HG03280 (cell line): Measurements from ENCODE around the gene SRSF3.
"Not testable (repeated sequence)": the region's sequence is repeated elsewhere in the genome, so short reads cannot be mapped to it uniquely, and the experiment has no call there.

Source experiments
- ATAC-seq: cut with Tn5 transposase; IDR thresholded peaks from one replicate; pipeline ENCODE4 v1.9.1; 2021; ENCODE audit warnings: mild to moderate bottlenecking, moderate library complexity; ENCODE audit not compliant: unreplicated experiment

The SRSF3 gene

DNA sequence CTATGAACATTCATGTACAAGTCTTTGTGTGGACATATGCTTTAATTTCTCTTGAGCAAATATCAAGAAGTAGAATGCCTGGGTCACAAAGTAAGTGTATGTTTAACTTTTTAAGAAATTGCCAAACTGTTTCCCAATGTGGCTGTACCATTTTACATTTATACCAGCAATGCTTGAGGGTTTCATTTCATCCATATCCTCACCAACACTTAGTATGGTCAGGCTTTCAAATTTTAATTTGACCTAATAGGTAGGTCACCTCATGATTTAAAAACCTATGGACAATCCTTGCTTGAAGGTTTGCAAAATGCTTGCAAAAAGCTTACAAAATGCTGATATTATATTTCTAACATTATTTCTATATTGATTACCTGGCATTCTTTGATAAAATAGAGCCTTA, 19.5 kb upstream of the SRSF3 start:
- ATAC-seq = no peak

DNA sequence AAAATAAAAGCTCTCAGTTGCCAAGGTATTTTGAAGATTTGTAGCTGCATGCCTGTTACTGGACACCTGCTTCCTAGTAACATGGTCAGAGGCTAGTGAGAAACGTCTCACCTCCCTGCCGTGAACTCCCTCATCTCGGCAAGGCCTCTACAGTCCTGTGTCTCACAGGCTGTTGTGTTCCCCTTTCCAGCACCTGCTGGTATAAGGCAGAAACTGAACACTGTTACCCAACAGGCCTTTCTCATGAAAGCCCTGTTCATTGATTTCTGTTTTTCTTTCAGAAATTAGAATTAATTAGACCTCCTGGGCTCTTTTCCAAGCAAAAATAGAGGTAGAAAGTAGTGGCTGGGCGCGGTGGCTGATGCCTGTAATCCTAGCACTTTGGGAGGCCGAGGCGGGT, 17.6 kb upstream of the SRSF3 start:
- ATAC-seq = no peak

DNA sequence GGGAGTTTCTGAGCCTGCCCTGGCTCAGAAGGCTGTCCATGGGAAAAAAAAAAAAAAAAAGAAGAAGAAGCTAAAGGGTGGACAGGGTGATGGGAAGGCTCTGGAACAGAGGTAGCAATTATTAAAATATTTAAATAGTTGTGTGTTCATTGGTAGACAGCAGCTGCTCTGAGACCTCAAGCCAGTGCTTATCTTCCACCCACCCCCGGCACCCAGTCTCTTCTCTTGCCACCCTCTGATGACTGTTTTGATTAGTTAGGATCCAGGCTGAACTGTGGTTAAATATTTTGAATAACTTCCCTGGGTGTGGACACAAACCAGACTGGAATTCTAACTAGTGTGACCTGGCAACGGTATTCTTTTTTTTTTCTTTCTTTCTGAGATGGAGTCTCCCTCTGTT, 16.9 kb upstream of the SRSF3 start:
- ATAC-seq = no peak

DNA sequence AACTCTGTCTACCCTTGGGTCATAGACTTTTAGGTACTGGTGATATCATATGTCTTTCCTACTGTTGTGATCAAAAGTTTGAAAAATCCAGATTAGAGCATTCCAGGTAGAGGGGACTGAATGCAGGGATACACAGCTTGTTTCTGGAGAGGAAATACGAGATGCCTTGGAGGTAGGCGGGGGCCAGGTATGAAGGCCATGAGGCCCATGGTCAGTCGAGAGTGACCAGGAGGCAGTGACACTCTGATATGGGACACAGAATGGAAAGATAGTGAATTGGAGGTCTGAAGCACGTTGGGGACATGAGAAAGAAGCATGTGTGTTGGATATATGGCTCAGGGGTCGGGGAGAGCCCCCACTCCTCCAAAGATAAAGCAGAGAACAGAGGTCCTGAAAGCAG, 16.1 kb upstream of the SRSF3 start:
- ATAC-seq = no peak

DNA sequence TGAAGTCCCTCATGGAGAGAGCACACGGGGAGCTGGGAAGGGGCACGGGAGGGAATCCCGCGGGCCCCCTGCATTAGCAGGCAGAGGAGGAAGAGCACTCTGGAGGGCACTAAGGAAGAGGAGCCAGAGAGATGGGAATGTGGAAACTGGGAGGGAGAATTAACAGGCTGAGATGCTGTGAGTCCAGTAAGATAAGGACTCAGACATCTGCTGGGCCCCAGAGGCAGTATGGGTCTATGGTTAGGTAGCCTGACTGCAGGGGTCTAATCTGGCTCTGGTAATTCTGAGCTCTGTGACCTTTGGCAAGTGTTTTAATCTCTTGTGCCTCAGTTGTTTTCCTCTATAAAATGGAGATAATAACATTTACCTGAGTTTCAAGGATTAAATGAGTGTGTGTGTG, 15.7 kb upstream of the SRSF3 start:
- no peak for ATAC-seq

DNA sequence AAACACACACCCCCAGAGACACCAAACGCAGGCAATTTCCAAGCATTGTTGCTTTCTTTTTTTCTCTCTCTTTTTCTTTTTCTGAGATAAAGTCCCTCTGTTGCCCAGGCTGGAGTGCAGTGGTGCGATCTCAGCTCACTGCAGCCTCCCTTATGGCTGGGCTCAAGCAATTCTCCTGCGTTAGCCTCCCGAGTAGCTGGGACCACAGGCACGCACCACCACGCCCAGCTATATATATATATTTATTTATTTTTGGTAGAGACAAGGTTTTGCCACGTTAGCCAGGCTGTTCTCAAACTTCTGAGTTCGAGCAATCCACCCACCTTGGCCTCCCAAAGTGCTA, 14.0 kb upstream of the SRSF3 start:
- no peak for ATAC-seq

DNA sequence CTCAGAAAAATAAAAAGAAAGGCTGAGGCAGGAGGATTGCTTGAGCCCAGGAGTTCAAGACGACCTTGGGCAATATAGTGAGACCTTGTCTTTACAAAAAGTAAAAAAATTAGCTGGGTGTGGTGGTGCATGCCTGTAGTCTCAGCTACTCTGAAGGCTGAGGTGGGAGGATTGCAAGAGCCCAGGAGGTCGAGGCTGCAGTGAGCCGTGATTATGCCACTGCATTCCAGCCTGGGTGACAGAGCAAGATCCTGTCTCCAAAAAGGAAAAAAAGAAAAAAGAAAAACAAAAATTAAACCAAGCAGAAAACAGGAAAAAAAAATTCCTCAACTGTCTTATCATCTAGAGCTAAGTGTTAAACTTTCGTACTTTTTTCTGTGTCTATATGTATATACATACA, 12.4 kb upstream of the SRSF3 start:
- ATAC-seq = no peak

DNA sequence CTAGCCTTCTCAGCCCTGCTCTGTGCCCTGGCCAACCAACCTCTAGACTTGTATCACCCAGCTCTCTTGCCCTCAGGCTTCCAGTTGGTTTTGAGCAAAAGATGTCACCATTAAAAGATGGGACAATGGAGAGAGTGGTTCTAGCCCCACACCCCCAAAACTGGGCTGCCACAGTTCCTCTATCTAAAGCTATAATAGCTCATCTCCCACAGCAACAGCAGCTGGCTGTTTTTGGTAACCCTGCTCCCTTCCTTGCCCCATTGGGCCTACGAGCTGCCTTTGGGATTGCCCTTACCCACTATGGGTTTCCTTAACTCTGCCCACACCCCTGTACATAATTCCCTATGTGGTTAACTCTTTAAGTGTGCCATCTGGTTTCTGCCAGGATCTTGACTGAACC, 7.6 kb upstream of the SRSF3 start:
- no peak for ATAC-seq

DNA sequence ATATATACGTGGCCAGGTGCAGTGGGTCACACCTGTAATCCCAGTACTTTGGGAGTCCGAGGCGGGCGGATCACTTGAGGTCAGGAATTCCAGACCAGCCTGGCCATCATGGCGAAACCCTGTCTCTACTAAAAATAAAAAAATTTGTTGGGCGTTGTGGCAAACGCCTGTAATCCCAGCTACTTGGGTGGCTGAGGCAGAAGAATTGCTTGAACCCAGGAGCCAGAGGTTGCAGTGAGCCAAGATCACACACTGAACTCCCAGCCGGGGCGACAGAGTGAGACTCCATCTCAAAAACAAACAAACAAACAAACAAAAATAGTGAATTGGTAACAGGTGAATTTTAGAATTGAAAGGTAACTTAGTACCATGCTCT, 5.1 kb upstream of the SRSF3 start:
- not testable (repeated sequence) for ATAC-seq

DNA sequence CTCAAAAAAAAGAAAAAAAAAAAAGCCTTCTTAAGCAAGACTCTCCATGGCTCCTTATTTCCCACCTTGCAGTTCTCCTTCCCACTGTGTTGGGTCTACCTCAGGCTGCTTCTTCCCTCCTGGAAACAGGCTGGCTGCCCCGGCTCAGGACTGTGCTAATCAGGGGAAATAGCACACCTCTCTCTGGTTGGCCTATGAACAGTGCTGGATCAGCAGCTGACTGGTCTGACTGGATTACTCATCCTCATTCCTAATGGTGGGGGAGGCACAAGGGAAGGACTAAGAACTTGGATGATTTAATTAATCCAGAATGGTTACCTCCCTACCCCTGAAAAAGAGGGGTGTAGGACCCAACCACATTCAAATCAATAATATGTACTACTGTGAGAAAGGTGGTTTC, 3.9 kb upstream of the SRSF3 start:
- no peak for ATAC-seq

DNA sequence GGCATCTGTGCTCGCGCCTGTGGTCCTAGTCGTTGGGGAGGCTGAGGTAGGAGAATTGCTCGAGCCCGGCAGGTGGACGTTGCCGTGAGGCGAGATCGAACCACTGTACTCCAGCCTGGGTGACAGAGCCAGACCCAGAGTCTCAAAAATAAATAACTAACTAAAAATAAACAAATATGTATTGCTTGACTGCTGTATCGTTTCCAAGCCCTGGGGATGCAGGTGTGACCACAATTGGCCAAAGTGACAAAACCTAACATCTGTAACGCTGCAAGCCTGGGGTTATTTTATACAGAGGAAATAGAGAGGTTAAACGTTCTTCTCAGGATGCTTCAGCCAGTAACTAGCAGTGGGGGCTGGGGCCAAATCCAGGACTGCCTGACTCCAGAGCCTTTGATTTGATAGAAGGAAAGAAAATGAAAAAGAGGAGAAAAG, 1.9 kb upstream of the SRSF3 start:
- peak; percentile 32 for ATAC-seq

DNA sequence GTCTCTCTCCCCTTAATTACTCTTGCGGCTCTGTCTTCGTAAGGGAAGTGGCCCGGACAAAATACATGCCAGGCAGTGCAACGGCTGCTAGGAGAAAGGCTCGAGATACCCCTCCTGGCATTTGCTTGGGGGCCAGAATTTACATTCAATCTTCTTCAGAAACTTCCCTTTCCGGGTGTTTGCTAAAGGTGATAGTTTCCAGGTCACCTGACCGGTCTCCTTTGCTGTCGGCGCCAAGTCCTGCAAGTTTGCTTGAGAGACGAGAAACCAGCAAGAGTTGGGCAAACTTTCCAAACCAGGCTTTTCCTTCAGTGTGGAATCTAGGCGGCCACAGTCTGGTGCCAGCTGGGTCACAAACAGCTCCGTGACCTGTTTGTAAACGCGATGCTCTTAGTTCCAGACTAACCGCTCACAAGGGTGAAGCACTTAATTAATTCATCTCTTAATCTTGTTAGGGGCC, 563 bp upstream of the SRSF3 start:
- ATAC-seq = peak; percentile 27

DNA sequence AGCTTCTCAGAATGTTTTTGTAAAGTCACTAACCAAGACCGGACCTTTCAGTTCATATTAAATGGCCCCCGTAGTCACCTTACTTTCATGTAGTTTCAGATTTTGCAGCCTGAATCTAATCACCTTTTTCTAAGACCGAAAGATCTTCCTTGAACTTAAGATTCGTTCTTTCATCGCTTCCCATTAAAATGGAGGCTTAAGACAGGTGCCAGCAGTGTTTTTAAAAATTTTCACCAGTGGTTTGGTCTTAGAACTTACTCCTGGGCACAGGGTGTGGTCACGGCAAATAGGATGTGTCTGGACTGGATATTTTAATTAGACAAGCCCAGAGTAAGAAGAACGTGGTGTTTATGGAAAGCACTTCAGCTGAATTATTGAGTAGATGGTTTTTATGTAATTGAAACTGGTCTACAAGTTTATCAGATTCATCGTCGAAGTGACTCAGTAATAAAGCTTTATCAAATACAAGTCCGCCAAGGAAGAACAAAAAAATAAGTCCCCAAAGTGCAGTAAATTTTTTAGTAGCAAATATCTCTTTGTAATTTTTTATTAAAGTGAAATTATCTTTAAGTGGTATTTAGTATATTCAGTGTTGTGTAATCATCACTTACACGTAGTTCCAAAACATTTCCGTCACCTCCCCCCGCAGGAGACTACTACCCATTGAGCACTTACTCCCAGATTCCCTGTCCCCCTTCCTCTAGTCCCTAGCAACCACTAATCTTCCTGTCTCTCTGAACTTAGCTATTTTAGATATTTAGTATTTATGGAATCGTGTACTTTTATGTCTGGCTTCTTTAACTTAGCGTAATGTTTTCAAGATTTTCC, 868 bp downstream of the SRSF3 start:
- ATAC-seq = no peak

DNA sequence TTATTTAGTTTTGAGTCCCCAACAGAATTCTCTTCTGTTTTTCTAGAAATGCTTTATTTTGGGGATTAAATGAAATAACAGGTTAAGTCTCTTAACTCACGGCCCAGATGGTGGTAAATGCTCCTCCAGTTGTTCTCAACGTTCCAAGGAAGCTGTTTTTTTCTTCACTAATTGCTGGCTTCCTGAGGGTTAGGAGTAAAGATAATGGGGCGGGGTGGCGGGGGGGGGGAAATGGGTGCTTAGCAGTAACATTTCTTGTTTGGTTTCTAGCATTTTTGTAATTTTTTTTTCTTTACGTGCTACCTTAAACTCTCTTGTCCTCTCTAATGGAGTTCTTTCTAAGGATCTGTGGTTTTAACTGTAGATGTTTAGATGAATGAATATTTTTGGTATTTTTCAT, 2.2 kb downstream of the SRSF3 start:
- no peak for ATAC-seq

DNA sequence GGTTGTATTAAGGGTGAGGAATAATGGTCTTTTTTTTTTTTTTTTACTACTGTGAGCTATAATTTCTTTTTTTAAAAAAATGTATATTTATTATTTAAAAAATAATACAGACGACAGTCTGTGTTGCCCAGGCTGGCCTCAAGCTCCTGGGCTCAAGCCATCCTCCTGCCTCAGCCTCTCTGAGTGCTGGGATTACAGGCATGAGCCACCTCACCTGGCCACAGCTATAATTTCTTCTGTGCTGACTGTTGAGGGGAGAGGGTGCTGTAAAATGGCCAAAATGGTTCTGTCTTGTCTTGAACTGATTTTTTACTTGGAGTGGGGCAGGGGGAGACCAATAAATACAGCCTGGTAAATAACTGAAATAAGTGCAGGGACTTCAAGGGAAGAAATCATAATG, 3.6 kb downstream of the SRSF3 start:
- ATAC-seq = no peak

DNA sequence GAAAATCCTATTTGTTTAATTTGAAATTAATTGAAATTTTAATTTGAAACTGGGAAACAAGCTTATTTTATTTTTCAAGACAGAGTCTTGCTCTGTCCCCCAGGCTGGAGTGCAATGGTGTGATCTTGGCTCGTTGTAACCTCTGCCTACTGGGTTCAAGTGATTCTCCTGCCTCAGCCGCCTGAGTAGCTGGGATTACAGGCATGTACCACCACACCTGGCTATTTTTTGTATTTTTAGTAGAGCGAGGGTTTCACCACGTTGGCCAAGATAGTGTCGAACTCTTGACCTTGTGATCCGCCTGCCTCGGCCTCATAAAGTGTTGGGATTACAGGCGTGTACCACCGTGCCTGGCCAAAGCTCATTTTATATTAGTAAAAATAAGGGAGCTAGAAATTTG, 4.2 kb downstream of the SRSF3 start:
- no peak for ATAC-seq

DNA sequence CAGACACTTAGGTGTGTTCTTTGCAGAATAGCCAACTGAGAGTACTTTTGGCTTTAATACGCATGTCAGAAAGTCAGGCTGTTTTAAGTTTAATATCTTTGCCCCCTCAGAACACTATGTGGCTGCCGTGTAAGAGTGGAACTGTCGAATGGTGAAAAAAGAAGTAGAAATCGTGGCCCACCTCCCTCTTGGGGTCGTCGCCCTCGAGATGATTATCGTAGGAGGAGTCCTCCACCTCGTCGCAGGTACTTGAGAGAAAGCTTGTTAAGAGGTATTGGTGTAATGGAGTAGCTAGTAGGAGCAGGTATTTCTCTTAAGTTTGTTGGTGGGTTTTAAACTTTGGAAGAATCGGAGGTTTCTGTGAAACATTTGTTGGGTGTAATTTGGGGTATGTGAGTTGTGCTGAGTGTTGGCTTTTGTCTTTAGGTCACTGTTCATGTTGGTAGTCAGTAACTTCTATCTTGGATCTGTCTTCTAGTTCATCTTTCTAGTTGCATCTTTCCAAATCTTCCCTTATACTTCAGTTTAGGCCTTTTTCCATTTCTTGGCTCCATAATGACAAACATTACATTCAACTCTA, 4.7 kb downstream of the SRSF3 start:
- ATAC-seq = no peak

DNA sequence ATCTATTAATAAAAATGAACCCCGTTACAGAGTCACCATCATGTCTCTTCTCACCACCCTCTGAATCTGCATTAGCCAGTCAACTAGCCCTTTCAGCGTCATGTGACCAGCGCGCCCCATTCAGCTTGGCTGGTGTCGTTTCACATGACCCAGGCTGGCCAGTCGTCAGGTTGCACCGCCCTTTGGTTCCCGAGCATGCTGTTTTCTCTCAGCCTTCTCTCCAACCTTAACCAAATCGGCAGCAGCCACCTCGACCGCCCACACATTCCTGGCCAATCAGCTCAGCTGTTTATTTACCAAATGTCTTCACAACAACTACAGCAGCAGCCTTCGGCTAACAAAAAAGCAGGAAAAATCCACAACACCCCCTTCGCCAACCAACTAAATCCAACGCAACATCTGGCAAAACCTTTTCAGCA, 5.6 kb downstream of the SRSF3 start:
- no peak for ATAC-seq

DNA sequence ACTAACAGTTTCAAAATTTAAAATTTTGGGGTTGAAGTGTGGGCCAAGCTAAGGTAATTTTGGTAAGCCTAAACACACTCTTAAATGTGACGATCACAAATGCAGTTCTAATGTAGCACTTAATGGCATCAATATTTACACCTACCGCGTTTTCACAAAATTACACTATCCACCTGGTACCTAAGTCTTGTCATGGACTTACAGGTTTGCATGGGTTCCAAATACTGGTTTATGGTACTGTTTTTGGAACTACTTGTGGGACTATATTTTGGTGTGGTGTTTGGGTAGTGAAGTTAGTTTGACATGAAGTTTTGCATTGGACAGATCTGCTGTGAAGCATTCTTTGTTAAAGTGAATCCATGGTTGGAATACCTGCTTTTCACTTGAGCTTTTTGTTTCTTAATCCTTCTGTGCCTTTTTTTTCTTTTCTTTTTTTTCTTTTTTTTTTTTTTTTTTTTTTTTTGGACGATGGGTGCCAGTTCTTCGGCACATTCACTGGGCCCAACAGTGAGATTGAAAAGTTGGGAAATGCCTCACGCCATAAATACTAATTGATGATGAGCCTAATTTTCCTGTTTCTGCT, 6.5 kb downstream of the SRSF3 start:
- no peak for ATAC-seq

DNA sequence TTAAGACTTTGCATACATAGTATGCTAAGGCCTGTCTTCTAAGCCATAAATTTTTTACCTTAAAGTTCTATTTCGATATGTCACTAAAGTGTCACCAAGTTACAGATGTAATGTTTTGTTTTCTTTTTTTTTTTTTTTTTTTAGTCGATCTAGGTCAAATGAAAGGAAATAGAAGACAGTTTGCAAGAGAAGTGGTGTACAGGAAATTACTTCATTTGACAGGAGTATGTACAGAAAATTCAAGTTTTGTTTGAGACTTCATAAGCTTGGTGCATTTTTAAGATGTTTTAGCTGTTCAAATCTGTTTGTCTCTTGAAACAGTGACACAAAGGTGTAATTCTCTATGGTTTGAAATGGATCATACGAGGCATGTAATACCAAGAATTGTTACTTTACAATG, 7.7 kb downstream of the SRSF3 start:
- ATAC-seq = not testable (repeated sequence)

DNA sequence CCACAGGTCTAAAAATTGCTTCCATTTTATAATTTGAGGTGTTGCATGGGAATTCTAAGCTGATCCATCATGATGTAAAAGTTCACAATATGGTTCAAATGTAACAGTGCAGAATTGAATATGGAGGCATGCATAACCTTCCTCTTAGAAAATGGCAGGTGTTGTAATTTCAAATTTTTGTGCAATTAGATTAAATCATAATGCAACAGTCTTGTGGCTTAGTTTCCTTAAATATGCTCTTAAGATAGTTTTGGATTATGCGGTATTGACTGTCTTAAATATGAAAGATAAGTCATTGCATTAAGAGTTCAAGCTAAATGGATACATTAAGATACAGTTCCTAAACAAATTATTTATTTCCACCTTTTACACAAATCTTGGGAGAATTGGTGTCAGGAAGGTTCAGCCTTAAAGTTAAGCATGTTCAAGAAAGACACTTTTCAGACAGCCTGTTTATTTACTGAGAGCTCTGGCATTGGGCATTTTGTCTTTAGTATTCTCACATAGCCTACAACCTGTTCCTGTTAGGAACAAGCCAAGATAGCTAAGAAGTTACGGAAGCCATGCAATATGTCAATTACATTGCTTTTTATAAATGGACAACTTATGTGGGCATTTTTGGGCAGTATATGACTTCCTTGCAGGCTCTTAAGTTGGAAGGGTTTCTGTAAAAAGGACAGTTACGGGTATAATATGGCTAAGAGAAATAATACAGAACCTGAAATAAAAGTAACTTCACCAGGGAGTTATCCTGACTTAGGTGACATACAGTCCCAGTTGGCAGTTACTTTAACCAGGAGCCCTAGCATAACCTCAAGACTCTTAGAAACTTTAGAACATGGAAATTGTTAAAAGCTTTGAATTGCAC, 9.3 kb downstream of the SRSF3 start:
- ATAC-seq = no peak
